GM19467 (cell line): Measurements from ENCODE around the gene MRPL3.

Experiments used
- ATAC-seq: cut with Tn5 transposase; IDR thresholded peaks from one replicate; pipeline ENCODE4 v1.9.1; 2021; ENCODE audit warnings: mild to moderate bottlenecking, moderate library complexity; ENCODE audit not compliant: unreplicated experiment

Gene MRPL3

GRCh38 chr3:131502530-131503319, at the start of gene MRPL3:
Gene MRPL3, minus strand, starts transcription at chr3:131502971. Its CDS starts 150 bp downstream, at chr3:131502821.
- peak; percentile 94 for ATAC-seq

DNA sequence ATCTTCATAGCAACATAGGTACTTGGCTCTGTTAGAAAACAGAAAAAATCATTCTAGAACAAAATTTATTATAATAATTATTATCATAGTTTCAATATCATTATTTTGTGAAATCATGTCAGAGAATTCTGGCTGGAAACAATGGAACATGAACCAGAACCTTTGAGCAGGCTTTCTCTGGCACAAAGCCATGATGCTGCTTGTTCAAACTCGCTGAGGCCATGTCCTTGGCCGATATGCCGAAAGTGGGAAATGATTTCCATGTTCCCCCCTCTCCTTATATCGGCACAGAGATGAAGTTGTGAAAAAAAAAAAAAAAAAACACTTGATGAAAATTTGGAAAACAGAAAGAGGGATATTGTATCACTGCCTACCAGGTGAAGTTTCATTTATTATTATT, 49.0 kb upstream of the MRPL3 start:
- ATAC-seq: no peak

DNA sequence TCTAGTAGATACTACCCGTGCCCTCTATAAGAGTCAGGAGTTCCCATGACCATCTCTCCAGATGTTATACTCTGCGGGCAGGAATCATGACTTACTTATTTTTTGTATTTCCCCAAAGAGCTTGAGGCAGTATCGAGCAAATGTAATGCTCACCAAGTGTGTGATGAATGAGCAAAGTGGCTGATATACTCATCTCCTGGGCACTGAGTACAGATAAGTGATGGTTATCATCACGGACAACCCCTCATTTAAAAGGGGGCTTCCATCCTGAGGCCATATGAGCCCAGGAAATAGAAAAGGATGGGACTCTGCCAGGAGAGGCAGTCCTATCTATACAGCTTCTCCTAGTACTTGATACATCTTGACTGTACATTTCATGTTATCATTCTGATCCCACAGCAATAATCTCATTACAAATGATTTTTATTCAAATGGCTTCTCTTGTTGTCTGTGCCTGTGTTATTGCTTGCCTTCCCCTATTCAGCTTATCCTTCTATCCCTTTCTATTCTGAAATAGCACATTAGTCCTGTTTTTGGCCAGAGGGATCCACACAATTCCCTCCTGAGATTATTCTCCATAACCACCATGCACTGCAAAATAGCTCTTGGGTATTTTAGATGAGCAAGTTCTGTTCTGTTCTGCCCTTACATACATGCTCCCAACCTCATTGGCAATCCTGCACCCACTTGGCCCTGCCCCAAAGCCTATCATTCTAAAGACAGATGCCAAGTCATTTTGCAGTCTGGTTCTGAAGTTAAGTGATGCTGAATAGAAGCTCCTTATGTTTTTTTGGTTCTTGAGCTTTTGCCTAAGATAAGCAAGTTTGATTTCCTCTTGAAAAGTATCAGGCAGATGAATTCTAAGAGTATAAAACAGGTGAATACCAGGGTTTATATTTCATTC, 48.0 kb upstream of the MRPL3 start:
- no peak for ATAC-seq

DNA sequence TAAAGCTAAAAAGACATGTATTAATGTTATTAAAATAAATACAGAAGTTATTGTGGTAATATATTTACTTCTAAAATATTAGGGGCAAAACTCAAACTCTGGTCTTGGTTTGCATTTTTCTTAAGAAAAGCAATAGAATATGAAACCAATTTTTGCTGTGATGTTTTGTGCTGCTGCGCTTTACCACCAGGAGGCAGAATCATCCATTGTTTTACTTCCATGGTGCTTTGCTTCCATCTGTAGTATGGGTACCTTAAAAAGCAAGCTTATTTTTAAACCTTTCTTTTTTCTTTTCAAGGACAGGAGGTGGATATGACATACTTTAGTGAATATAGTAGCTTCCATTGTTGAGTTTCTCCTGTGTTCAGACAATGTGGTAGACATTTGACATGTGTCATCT, 46.6 kb upstream of the MRPL3 start:
- ATAC-seq: no peak

GRCh38 chr3:131547585-131547984, 44.8 kb upstream of the MRPL3 start:
- no peak for ATAC-seq

- ATAC-seq: no peak
Measured at GRCh38 chr3:131546441-131546840, 43.7 kb upstream of the MRPL3 start.

DNA sequence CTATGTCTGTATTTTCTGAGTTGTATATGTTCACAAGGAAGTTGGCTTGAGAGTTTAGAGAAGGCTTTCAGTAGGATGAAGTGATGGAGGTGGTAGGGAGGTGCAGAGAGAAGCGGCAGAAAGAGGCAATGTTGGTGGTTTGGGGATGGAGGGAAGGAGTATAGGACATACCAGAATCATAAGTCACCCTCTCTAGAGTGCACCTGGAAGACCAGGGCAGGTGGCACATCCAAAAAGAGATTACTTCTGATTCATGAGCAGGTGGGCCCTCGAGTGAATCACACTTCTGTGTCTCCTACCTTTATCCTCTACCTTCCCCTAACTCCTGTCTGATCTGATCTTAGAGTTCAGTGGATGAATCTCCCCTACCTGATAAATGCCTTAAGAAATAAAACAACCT, 41.8 kb upstream of the MRPL3 start:
- no peak for ATAC-seq

DNA sequence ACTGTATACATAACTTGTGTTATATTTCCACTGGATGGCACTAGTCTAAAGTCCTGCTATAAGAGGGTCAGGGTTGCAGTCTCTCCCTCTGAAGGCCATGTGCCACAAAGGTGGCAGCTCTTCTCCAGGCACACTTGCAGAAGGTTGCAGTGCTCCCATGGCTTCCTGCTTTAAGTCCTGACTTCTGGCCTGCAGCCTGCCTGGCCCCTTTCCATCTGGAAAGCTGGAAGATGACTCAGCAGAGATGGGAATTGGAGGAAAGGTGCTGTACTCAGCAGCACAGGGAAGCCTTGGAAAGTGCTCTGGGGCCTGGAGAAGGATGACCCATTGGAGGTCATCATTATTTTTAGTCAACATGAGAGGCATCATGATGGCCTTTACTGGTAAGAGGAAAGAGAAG, 40.9 kb upstream of the MRPL3 start:
- no peak for ATAC-seq

- ATAC-seq: no peak
Measured at GRCh38 chr3:131541288-131541687, 38.5 kb upstream of the MRPL3 start.

- no peak for ATAC-seq
Measured at GRCh38 chr3:131540821-131541220, 38.0 kb upstream of the MRPL3 start.

- ATAC-seq: no peak
Measured at GRCh38 chr3:131540143-131540542, 37.4 kb upstream of the MRPL3 start.

- ATAC-seq: no peak
Measured at GRCh38 chr3:131538968-131539367, 36.2 kb upstream of the MRPL3 start.

GRCh38 chr3:131537531-131537930, 34.8 kb upstream of the MRPL3 start:
- no peak for ATAC-seq

- no peak for ATAC-seq
Measured at GRCh38 chr3:131535596-131535995, 32.8 kb upstream of the MRPL3 start.

- no peak for ATAC-seq
Measured at GRCh38 chr3:131535131-131535530, 32.4 kb upstream of the MRPL3 start.

DNA sequence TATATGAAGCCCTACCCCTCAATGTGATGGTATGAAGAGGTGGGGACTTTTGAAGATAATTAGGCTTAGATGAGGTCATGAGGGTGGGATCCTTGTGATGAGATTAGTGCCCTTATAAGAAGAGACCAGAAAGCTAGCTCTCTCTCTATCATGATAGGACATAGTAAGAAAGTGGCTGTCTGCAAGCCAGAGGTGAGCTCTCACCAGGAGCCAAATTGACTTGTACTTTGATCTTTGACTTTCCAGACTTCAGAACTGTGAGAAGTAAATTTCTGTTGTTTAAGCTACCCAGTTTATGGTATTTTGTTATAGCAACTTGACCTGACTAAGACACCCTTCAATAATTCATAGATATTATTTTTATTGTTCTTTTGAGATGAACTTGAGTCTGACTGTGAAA, 29.9 kb upstream of the MRPL3 start:
- ATAC-seq: no peak

DNA sequence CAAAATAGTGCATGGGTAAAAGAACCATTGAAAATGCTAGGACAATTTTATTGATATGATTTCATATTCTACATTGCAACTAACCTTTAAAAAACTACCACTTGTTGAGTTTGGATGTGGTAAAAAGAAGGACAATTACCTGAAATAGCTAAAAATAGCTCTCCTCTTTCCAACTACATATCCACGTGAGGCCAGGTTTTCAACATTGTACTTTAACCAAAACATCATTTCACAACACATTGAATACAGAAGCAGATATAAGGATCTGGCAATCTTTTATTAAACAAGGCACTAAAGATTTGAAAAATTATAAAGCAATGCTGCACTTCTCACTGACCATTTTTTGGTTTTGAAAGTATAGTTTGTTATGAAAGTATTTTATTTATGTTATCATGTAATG, 28.1 kb upstream of the MRPL3 start:
- no peak for ATAC-seq

DNA sequence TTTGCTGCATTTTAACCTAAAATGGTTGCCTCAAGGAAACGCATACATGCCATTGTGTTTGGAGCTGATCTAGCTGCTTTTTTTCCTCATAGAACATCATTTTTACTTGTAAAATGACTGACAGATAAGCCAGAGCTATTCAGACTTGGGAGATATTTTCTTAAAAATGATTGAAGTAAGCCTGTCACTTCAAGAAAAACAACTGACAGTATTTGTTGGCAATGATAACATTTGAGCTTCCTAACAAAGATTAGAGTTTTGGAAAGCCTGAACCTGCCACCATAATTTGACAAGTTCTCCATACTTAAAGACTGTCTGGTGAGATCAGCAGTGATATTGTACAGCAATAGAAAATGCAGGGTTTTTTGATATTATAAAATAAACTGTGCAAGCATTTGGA, 27.6 kb upstream of the MRPL3 start:
- no peak for ATAC-seq

DNA sequence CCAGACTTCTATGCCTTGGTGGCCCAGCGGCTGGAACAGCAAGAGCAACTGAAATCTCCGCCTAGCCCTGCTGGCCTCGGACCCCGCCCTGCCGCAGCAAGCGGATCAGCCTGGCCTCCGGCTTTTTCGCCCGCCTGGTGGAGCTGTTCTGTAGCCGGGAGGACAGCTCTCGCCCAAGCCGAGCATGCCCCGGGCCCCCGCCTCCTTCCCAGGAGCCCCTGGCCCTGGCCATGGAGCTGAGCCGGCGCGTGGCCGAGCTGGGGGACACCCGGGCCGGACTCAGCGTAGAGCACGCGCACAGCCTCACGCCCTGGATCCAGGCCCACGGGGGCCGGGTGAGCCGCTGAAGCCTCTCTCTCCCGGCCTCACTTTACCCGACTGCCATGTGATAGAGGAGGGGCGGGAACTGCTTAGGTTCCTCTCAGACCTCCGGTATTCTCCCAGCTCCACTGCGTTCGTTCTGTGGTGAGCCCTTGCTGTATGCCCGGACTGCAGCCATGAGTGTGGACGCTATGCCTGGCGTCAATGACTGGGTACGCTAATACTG, 24.1 kb upstream of the MRPL3 start:
- no peak for ATAC-seq

DNA sequence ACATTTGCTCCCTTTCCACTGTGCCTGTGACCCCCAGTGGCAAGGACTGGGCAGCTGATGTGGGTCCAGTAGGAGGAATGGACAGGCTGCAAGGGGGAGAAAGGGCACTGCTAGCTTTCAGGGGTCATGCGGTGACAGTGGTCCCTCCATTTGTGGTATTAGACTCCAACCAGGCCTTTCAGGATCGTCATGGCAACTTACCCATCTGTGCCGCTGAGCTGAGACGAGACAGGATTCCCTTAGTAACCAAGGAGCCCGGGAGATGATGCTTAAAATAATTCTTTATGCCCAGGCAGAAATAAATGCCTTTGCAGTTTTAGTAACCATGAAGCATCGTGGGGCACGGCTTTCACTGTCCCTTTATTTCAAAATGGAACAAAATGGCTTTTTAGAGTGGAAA, 15.9 kb upstream of the MRPL3 start:
- no peak for ATAC-seq

DNA sequence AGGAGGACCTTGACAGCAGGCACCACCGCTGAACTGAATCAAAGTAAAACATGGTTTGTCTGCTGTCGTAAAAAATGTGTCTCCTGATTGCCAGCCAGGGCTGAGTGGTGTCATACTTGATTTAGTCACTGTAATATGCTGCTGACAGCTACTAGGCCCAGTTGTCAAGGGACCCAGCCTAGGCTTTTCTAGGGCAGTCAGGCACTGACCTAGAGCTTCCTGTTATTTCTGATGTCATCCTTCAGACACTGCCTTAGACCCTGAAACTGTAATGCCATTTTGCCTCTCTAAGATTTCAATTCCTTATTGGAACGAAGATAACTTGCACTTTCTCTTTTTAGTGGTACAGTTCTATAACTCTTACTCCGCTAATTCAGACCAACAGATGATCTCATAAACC, 2.6 kb upstream of the MRPL3 start:
- no peak for ATAC-seq

- no peak for ATAC-seq
Measured at GRCh38 chr3:131503320-131503635, 507 bp upstream of the MRPL3 start.
